SK-N-SH (cell line): ENCODE data around the gene NPM1. TPM values are rescaled to one million over a fixed set of nuclear protein-coding genes. Genes with fewer than 3 reads are reported as not detected.
"Not testable (repeated sequence)": the region's sequence is repeated elsewhere in the genome, so short reads cannot be mapped to it uniquely, and the experiment has no call there.

Experiments used
- CTCF ChIA-PET: fragments of 300-600, 350-600 bp; formaldehyde crosslinking; extraction: SDS; loops from one replicate; lab custom pipeline; 2021; lab: Yijun Ruan, JAX
- POLR2A ChIA-PET: fragments of 350-600 bp; sonication (Branson Sonifier 250); formaldehyde crosslinking; extraction: SDS; loops from one replicate; lab custom pipeline; 2020; ENCODE audit warnings: antibody characterized with exemption, inconsistent platforms; lab: Yijun Ruan, JAX
- DNase-seq: peaks from one replicate; pipeline ENCODE4 v3.0.0; 2012
- H2AFZ ChIP-seq: fragments of 200-600 bp; sonication (generic); 2 replicates; pipeline ENCODE4 v1.8.1; 2016; ENCODE audit warnings: antibody characterized with exemption, mild to moderate bottlenecking, low read depth
- H3F3A ChIP-seq: fragments of 200-600 bp; sonication (generic); replicated peaks from 2 replicates; pipeline ENCODE3; 2016; ENCODE audit warnings: antibody characterized with exemption, mild to moderate bottlenecking; ENCODE audit not compliant: insufficient read depth
- H3K27ac ChIP-seq, 2 experiments: fragments of 200-500 bp in 1 of 2; fragments of 200-600 bp in 1 of 2; sonication (Bioruptor generic) in 1 of 2; sonication (generic), shearing (Covaris generic) in 1 of 2; 2 replicates each; pipeline versions ENCODE4 v1.5.1 to v1.6.1; 2014 to 2016; ENCODE audit warnings: low read depth in 2 of 2, inconsistent platforms in 1 of 2, low read length in 1 of 2, mild to moderate bottlenecking in 1 of 2, mixed read lengths in 1 of 2
- H3K27me3 ChIP-seq: fragments of 200-600 bp; sonication (generic), shearing (Covaris generic); 2 replicates; pipeline ENCODE4 v1.6.1; 2016; ENCODE audit warnings: mixed run types; ENCODE audit not compliant: insufficient read depth
- H3K36me3 ChIP-seq, 2 experiments: fragments of 200-500 bp in 1 of 2; fragments of 200-600 bp in 1 of 2; sonication (Bioruptor generic) in 1 of 2; sonication (generic) in 1 of 2; replicated peaks in 1 of 2; 2 replicates each; pipeline versions ENCODE3 to v1.5.1; 2014 to 2016; ENCODE audit warnings: low read length in 1 of 2, mild to moderate bottlenecking in 1 of 2; ENCODE audit not compliant: insufficient read depth in 2 of 2, control insufficient read depth in 1 of 2
- H3K4me1 ChIP-seq, 2 experiments: fragments of 200-500 bp in 1 of 2; fragments of 200-600 bp in 1 of 2; sonication (Bioruptor generic) in 1 of 2; sonication (generic), shearing (Covaris generic) in 1 of 2; 2 replicates each; pipeline versions ENCODE4 v1.5.1 to v1.6.1; 2014 to 2016; ENCODE audit warnings: low read depth in 1 of 2, low read length in 1 of 2, mixed run types in 1 of 2; ENCODE audit not compliant: insufficient read depth in 2 of 2, control insufficient read depth in 1 of 2
- H3K4me2 ChIP-seq: fragments of 200-600 bp; sonication (generic), shearing (Covaris generic); 2 replicates; pipeline ENCODE4 v1.6.1; 2017; ENCODE audit warnings: mixed run types
- H3K4me3 ChIP-seq, 2 experiments: fragments of 200-500 bp in 1 of 2; fragments of 200-600 bp in 1 of 2; sonication (Bioruptor generic) in 1 of 2; sonication (generic), shearing (Covaris generic) in 1 of 2; 2 replicates each; pipeline versions ENCODE4 v1.5.1 to v1.8.1; 2014 to 2016; ENCODE audit warnings: low read depth in 2 of 2, inconsistent platforms in 1 of 2, low read length in 1 of 2, mild to moderate bottlenecking in 1 of 2, mixed read lengths in 1 of 2, moderate library complexity in 1 of 2
- H3K79me2 ChIP-seq: fragments of 200-600 bp; sonication (generic); 2 replicates; pipeline ENCODE4 v1.8.1; 2017; ENCODE audit warnings: mild to moderate bottlenecking; ENCODE audit not compliant: insufficient read depth
- H3K9ac ChIP-seq: fragments of 200-600 bp; sonication (generic); 2 replicates; pipeline ENCODE4 v1.6.1; 2017; ENCODE audit warnings: mixed run types
- H3K9me2 ChIP-seq: fragments of 200-600 bp; sonication (generic); 2 replicates; pipeline ENCODE4 v1.6.1; 2017; ENCODE audit warnings: mixed run types
- H3K9me3 ChIP-seq: fragments of 200-600 bp; sonication (generic); 2 replicates; pipeline ENCODE4 v1.6.1; 2017; ENCODE audit warnings: mixed run types, mild to moderate bottlenecking, moderate library complexity
- H4K20me1 ChIP-seq: fragments of 200-600 bp; sonication (generic); 2 replicates; pipeline ENCODE4 v1.6.1; 2017; ENCODE audit warnings: mild to moderate bottlenecking, mixed run types; ENCODE audit not compliant: insufficient read depth
- CHD2 ChIP-seq: fragments of 150-350 bp; IDR thresholded peaks from 2 replicates; pipeline ENCODE4 v1.6.1; 2018; ENCODE audit warnings: low read length; ENCODE audit not compliant: partially characterized antibody
- ELF1 ChIP-seq: IDR thresholded peaks from 2 replicates; pipeline ENCODE4 v1.4.0; 2012
- FOSL2 ChIP-seq: IDR thresholded peaks from 2 replicates; pipeline ENCODE4 v1.4.0; 2012; ENCODE audit warnings: low read depth, mild to moderate bottlenecking, moderate library complexity, borderline replicate concordance
- GATA2 ChIP-seq: sonication (generic); formaldehyde crosslinking; IDR thresholded peaks from 2 replicates; pipeline ENCODE4 v1.5.0; 2020; ENCODE audit warnings: mild to moderate bottlenecking, missing genetic modification reagents
- MEF2A ChIP-seq: IDR thresholded peaks from 2 replicates; pipeline ENCODE4 v1.4.0; 2012; ENCODE audit warnings: low read depth, borderline replicate concordance
- MXI1 ChIP-seq: IDR thresholded peaks from 2 replicates; pipeline ENCODE4 v1.6.1; 2012; ENCODE audit warnings: mild to moderate bottlenecking, low read depth, low read length, improper control_type of control experiment
- PBX3 ChIP-seq: IDR thresholded peaks from 2 replicates; pipeline ENCODE4; 2012
- POLR2AphosphoS5 ChIP-seq: IDR thresholded peaks from 2 replicates; pipeline ENCODE4 v1.6.1; 2012; ENCODE audit warnings: low read depth, low read length
- RAD21 ChIP-seq: IDR thresholded peaks from 2 replicates; pipeline ENCODE4 v1.6.1; 2012; ENCODE audit warnings: mild to moderate bottlenecking, low read length
- RCOR1 ChIP-seq: fragments of 150-350 bp; IDR thresholded peaks from 2 replicates; pipeline ENCODE4 v1.6.1; 2017; ENCODE audit warnings: antibody characterized with exemption, low read length
- SMC3 ChIP-seq: IDR thresholded peaks from 2 replicates; pipeline ENCODE4 v1.6.1; 2012; ENCODE audit warnings: low read depth, low read length, improper control_type of control experiment
- TAF1 ChIP-seq: IDR thresholded peaks from 2 replicates; pipeline ENCODE4 v1.6.1; 2012; ENCODE audit warnings: low read depth, mild to moderate bottlenecking, low read length, moderate library complexity, borderline replicate concordance
- TCF12 ChIP-seq: IDR thresholded peaks from 2 replicates; pipeline ENCODE4 v1.4.0; 2012
- TEAD4 ChIP-seq: IDR thresholded peaks from 2 replicates; pipeline ENCODE4 v1.4.0; 2012; ENCODE audit warnings: mild to moderate bottlenecking, borderline replicate concordance; ENCODE audit not compliant: insufficient read depth
- USF2 ChIP-seq: fragments of 150-350 bp; IDR thresholded peaks from 2 replicates; pipeline ENCODE4 v1.6.1; 2017; ENCODE audit warnings: antibody characterized with exemption, low read length, low read depth, borderline replicate concordance
- YY1 ChIP-seq: IDR thresholded peaks from 2 replicates; pipeline ENCODE4 v1.4.0; 2012; ENCODE audit warnings: low read depth, mild to moderate bottlenecking
- ZBTB33 ChIP-seq: IDR thresholded peaks from 2 replicates; pipeline ENCODE4 v1.4.0; 2012; ENCODE audit warnings: low read depth, borderline replicate concordance
- WGBS: methylation state at CpG from one replicate; pipeline ENCODE4 v1.1.6; 2017; ENCODE audit warnings: low lambda C conversion rate; 5-methylcytosine and 5-hydroxymethylcytosine counted together
- polyA plus RNA-seq, 3 experiments: library from polyadenylated mRNA; depleted of rRNA; stranded (reverse); fragments of >200 nt; gene quantifications; 2 replicates each; pipeline ENCODE4 v1.2.3, GENCODE V29; 2012

The NPM1 gene
- polyA plus RNA-seq, 1 of the 3 experiments (the other 2 are of a cell fraction) = 4,764 TPM

- Histone ChIP-seq H3K4me2 (no peak overlapping the region), H3K4me1 (no peaks in the 10 kb centered on the region), H3K27me3 (no peaks in the 10 kb centered on the region), H3K27ac (no peak overlapping the region), H3K36me3 (no peaks in the 10 kb centered on the region), H3K9me2 (no peaks in the 10 kb centered on the region), H2AFZ (no peak overlapping the region), H3K4me3 (no peak overlapping the region), H3K79me2 (no peaks in the 10 kb centered on the region), H3F3A (no peaks in the 10 kb centered on the region), H3K9me3 (no peaks in the 10 kb centered on the region), H4K20me1 (no peaks in the 10 kb centered on the region), H3K9ac (no peak overlapping the region)
- CTCF ChIA-PET = no interaction called here
- WGBS = 94% methylated on average over 6 of the region's 6 CpGs
- TF ChIP-seq MEF2A (no peak), YY1 (no peak), USF2 (no peak), TEAD4 (no peak), SMC3 (no peak), TAF1 (no peak), PBX3 (no peak), RCOR1 (no peak), GATA2 (CRISPR knock-in tag) (no peak), RAD21 (no peak), FOSL2 (no peak), MXI1 (no peak)
- DNase-seq = no peak
- POLR2A ChIA-PET = no interaction called here
These were observed 18.6 kb upstream of the NPM1 start for GRCh38 chr5:171369056-171369455.

GRCh38 chr5:171369898-171370297, 17.8 kb upstream of the NPM1 start:
- no peak for DNase-seq
- no peak for TF ChIP-seq POLR2AphosphoS5
- TF ChIP-seq TCF12 = no peak
- no peak for TF ChIP-seq GATA2 (CRISPR knock-in tag)
- no peak for TF ChIP-seq SMC3
- TF ChIP-seq TEAD4 = no peak
- TF ChIP-seq RCOR1 = no peak
- TF ChIP-seq ELF1 = no peak
- TF ChIP-seq MEF2A = no peak
- no peak for TF ChIP-seq USF2
- no peak for TF ChIP-seq ZBTB33
- TF ChIP-seq CHD2 = no peak
- TF ChIP-seq, all 33 proteins: peak for 0
- no peak overlapping the region for H3K27ac ChIP-seq
- H3K9ac ChIP-seq = no peak overlapping the region
- no peaks in the 10 kb centered on the region for H3F3A ChIP-seq
- WGBS = 86% methylated on average over 4 of the region's 4 CpGs
- H3K4me2 ChIP-seq = no peak overlapping the region
- ChIA-PET POLR2A (no interaction called here), CTCF (no interaction called here)
- no peaks in the 10 kb centered on the region for H3K9me2 ChIP-seq
- H3K27me3 ChIP-seq = no peaks in the 10 kb centered on the region
- no peak overlapping the region for H3K4me3 ChIP-seq
- H3K36me3 ChIP-seq = no peaks in the 10 kb centered on the region
- H2AFZ ChIP-seq = no peak overlapping the region
- H3K79me2 ChIP-seq = no peaks in the 10 kb centered on the region
- no peaks in the 10 kb centered on the region; the same call in 1 of the 2 replicates for H3K9me3 ChIP-seq
- no peaks in the 10 kb centered on the region for H3K4me1 ChIP-seq
- no peaks in the 10 kb centered on the region for H4K20me1 ChIP-seq

GRCh38 chr5:171370881-171371280, 16.8 kb upstream of the NPM1 start:
- H3K27ac ChIP-seq, H3K79me2 ChIP-seq, H3F3A ChIP-seq, H3K4me1 ChIP-seq, H3K4me3 ChIP-seq, H3K9me3 ChIP-seq, H4K20me1 ChIP-seq, DNase-seq, H3K36me3 ChIP-seq, POLR2A ChIA-PET, H3K9ac ChIP-seq, H3K4me2 ChIP-seq, H2AFZ ChIP-seq, H3K9me2 ChIP-seq, H3K27me3 ChIP-seq: not testable (repeated sequence)
- CTCF ChIA-PET = interaction anchor here (0.6 to 0.8 kb wide), 2 partner anchors 10 to 14 kb away, joined by 3 read pairs; no protein-coding TSS in a partner anchor
- 58% methylated on average over 10 of the region's 10 CpGs for WGBS
